GM12865 (cell line): ENCODE measurements around the gene LRRC27.

Experiments
- DNase-seq: peaks from one replicate; pipeline ENCODE4 v3.0.0; 2010; ENCODE audit warnings: low read depth
- H3K4me3 ChIP-seq: 2 replicates; pipeline ENCODE4 v1.5.1; 2011; ENCODE audit warnings: mild to moderate bottlenecking, low read depth, low read length, control low read depth
- TF ChIP-seq, protein P1 (sequence below): IDR thresholded peaks from 2 replicates; pipeline ENCODE4 v1.5.1; 2011; ENCODE audit warnings: low read length, control low read depth, low read depth, inconsistent platforms; ENCODE audit not compliant: insufficient read depth; ENCODE audit errors: missing control alignments

LRRC27 gene

GRCh38 chr10:132326925-132327324 is 5.1 kb upstream of the LRRC27 start:
- H3K4me3 ChIP-seq: no peak overlapping the region
- peak; percentile 35 for DNase-seq
- TF ChIP-seq, protein P1, sequence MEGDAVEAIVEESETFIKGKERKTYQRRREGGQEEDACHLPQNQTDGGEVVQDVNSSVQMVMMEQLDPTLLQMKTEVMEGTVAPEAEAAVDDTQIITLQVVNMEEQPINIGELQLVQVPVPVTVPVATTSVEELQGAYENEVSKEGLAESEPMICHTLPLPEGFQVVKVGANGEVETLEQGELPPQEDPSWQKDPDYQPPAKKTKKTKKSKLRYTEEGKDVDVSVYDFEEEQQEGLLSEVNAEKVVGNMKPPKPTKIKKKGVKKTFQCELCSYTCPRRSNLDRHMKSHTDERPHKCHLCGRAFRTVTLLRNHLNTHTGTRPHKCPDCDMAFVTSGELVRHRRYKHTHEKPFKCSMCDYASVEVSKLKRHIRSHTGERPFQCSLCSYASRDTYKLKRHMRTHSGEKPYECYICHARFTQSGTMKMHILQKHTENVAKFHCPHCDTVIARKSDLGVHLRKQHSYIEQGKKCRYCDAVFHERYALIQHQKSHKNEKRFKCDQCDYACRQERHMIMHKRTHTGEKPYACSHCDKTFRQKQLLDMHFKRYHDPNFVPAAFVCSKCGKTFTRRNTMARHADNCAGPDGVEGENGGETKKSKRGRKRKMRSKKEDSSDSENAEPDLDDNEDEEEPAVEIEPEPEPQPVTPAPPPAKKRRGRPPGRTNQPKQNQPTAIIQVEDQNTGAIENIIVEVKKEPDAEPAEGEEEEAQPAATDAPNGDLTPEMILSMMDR: no peak

DNA sequence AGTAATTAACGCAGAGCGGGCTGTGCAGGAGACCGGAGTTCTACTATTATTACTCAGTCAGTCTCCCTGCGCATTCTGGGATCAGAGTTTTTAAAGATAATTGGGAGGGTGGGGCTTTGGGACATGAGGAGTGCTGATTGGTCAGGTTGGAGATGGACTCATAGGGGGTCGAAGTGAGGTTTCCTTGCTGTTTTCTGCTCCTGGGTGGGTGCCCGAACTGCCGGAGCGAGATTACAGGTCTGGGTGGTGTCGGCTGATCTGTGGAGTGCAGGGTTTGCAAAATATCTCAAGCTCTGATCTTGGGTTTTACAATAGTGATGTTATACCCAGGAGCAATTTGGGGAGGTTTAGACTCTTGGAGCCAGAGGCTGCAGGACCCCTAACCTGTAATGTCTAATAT is 3.9 kb upstream of the LRRC27 start:
- no peak for DNase-seq
- no peak overlapping the region for H3K4me3 ChIP-seq
- TF ChIP-seq, protein P1: no peak

DNA sequence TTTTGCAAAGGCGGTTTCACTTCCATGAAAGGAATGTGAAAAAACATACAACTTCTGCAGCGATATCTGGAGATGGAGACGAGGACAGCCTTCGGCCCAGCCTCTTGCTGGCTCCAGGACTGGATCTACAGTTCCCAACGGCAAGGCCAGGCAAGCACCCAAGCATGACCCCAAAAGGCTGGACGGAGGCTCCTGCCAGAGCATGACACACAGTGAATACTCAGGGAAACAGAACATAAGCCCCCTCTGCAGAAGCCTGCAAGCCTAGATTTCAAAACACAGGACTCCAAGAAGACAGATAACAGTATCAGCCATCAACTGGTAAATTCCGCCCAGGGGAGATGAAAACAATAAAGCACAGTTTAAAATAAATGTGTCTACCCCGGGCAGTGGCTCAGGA is 3.3 kb upstream of the LRRC27 start:
- no peak for DNase-seq
- no peak overlapping the region for H3K4me3 ChIP-seq

DNA sequence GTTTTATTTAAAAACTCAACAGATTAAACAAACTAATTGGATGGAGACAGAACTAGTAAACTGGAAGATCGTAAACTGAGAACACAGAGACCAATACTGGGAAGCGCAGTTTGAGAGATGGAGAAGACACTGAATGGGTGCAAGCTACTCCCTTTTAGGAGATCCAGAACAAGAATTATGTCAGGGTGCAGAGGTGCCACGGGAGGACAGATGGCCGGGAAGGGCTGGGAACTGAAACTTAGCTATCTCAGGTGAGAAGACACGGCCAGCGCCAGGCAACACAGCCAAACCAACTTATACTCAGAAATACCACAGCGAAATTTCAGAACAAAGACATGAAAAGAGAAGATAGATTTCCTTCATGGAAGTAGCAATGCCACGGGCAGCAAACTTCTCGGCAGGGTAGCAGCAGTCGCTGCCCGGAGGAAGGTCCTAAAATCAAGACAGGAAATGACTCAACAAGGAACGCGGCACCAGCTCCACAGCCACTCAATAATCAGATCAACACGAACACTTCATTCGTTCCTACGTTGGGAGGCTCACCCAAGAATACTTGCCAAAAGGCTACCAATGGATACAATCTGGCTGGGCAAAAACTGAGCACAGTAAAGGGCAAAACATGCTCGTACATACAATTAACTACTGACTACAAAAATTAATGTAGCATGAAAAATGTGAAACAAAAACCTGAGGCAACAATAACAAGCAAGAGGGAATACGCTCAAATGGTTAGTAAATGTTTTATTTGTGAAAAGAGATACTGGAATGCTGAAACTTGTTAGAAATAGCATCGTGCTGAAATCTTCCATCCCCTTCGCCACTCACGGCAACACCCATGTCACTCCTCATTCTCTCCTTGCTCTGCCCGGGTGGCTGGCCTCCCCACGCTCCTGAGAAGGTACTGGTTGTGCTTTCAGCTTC is 2.2 kb upstream of the LRRC27 start:
- DNase-seq: peak; percentile 64
- TF ChIP-seq, protein P1: no peak
- H3K4me3 ChIP-seq: peak overlapping the region; percentile 95

More for the DNA sequence above, 3.3 kb upstream of the LRRC27 start:
- TF ChIP-seq, protein P1: no peak

GRCh38 chr10:132330486-132330833 is 1.5 kb upstream of the LRRC27 start:
- DNase-seq: no peak
- TF ChIP-seq, protein P1: no peak
- H3K4me3 ChIP-seq: peak overlapping the region; percentile 95

GRCh38 chr10:132332433-132332754 is 401 bp downstream of the LRRC27 start:
- DNase-seq: peak; percentile 68
- TF ChIP-seq, protein P1: no peak
- peak overlapping the region; percentile 90 for H3K4me3 ChIP-seq

DNA sequence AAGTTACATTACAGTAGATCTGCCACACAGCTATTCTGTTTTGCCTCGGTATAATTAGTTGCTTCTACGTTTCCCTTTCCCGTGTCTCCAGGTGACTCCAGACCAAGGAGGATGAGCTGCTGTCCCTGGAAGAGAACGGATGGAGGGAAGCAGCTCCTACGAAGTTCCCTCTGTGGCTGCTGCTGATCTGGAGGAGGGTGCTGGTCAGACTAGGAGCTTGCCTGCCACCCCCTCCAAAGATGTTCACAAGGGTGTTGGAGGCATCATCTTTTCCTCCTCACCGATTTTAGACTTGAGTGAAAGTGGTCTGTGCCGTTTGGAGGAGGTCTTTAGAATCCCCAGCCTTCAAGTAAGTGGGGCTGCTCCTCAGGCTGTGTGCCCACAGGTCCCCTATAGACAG is 1.4 kb downstream of the LRRC27 start:
- H3K4me3 ChIP-seq: no peak overlapping the region
- TF ChIP-seq, protein P1: no peak
- DNase-seq: no peak
